Astrocyte of the spinal cord (primary cell): ENCODE results near the gene AMD1.
A peak's percentile ranks its signal among the peaks of the same experiment; 100 is the strongest.
"Not testable (repeated sequence)": the region's sequence is repeated elsewhere in the genome, so short reads cannot be mapped to it uniquely, and the experiment has no call there.

Experiments
- DNase-seq: peaks from one replicate; pipeline ENCODE4 v3.0.0; 2011; ENCODE audit warnings: low read depth, low spot score
- H3K4me3 ChIP-seq: 2 replicates; pipeline ENCODE4 v1.5.1; 2011; ENCODE audit warnings: low read depth, mild to moderate bottlenecking, low read length, moderate library complexity
- in situ Hi-C: cut with HindIII; loops from 2 replicates; pipeline ENCODE4 v1.10.0; 2017; ENCODE audit warnings: low sequenced_read_pairs
- TF ChIP-seq, protein P1 (sequence below): IDR thresholded peaks from 2 replicates; pipeline ENCODE4 v1.5.1; 2012; ENCODE audit warnings: low read depth, mild to moderate bottlenecking, low read length, inconsistent platforms

The AMD1 gene

DNA sequence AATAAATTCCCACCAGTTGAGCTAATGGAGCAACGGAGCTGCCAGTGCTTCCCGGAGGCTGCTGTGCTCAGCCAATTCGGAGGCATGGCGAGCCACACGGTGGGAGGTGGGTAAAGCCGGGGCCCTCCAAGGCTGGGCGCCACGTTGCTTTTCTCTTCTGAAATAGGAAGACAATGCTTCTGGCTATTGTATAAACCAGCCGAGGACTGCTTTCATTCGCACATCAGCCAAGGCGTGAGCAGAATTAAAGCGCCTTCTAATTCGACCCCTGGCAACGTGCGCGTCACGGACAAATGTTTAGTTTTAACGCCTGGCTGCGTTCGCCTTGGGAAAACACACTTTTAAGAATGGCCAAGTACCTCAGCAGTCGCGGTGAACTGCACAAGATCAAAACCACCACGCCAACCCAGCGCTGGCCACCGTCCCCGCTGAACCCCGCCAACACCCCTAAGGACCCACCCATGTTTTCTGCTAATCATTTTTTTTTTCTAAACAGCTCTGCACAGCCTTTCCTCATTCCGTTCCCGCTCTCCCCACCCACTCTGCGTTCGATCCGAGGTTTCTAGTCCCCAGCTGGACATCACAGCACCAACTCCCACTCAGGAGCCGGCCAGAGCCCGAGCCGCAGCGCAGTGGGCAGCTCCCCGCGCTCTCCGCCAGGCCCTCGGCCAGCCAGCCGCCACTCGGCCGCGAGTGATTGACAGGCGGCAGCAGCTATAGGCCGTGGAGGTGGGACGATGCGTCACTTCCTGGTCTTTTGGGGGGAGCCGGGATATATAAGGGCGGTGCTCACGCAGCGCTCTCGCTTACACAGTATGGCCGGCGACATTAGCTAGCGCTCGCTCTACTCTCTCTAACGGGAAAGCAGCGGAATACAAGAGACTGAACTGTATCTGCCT is at the start of gene AMD1:
AMD1 (plus strand) TSS at position 805 of the 899 bp plus-strand sequence. CDS start 321 bp downstream, outside the sequence.
- in situ Hi-C loops: no loop called here
- TF ChIP-seq, protein P1, sequence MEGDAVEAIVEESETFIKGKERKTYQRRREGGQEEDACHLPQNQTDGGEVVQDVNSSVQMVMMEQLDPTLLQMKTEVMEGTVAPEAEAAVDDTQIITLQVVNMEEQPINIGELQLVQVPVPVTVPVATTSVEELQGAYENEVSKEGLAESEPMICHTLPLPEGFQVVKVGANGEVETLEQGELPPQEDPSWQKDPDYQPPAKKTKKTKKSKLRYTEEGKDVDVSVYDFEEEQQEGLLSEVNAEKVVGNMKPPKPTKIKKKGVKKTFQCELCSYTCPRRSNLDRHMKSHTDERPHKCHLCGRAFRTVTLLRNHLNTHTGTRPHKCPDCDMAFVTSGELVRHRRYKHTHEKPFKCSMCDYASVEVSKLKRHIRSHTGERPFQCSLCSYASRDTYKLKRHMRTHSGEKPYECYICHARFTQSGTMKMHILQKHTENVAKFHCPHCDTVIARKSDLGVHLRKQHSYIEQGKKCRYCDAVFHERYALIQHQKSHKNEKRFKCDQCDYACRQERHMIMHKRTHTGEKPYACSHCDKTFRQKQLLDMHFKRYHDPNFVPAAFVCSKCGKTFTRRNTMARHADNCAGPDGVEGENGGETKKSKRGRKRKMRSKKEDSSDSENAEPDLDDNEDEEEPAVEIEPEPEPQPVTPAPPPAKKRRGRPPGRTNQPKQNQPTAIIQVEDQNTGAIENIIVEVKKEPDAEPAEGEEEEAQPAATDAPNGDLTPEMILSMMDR: no peak
- peak within 1 kb of the TSS; percentile 95 for H3K4me3 ChIP-seq
- peak; percentile 98 for DNase-seq

DNA sequence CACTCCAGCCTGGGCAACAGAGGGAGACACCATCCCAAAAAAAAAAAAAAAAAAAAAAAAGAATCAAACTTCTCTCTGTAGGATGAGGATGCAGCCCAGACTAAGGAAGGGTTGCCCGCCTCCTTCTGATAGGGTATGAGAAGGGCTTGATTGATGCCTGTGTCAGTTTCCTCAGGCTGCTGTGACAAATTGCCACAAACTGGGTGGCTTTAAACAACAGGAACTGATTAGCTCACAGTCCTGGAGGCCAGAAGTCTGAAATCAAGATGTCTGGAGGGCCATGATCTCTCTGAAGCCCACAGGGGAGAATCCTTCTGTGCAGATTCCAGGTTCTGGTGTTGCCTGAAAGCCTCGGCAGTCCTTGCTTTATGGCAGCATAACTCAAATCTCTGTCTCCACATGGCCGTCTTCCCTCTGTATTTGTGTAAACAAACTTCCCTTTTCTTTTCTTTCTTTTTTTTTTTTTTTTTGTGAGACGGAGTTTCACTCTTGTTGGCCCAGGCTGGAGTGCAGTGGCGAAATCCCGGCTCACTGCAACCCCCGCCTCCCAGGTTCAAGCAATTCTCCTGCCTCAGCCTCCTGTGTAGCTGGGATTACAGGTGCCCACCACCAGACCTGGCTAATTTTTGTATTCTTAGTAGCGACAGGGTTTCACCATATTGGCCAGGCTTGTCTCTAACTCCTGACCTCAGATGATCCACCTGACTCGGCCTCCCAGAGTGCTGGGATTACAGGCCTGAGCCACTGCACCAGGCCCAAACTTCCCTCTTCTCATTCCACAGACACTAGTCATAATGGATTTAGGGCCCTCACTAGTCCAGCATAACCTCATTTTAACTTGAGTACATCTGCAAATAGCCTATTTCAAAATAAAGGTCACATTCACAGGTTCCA is 48.1 kb upstream of the AMD1 start:
- TF ChIP-seq, protein P1: no peak
- H3K4me3 ChIP-seq: no peak overlapping the region
- DNase-seq: no peak
- in situ Hi-C loops: no loop called here

DNA sequence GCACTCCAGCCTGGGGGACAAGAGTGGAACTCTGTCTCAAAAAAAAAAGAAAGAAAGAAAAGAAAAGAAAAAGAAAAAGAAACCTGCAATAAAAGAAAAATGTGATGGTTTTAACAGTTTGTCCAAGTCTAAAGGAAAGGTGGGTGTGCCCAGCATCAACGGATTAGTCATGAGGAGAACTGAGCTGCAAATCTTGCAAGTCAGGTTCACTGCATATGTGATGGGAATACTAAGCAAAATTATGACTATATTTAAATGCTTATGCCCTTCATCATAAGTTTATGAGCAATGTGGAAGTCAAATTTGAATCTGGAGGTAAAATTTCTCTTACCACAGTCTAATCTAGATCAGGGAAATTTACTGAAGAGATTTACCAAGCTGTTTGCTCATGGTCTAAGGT is 46.2 kb upstream of the AMD1 start:
- no peak overlapping the region for H3K4me3 ChIP-seq
- in situ Hi-C loops: no loop called here
- TF ChIP-seq, protein P1: no peak
- DNase-seq: no peak

DNA sequence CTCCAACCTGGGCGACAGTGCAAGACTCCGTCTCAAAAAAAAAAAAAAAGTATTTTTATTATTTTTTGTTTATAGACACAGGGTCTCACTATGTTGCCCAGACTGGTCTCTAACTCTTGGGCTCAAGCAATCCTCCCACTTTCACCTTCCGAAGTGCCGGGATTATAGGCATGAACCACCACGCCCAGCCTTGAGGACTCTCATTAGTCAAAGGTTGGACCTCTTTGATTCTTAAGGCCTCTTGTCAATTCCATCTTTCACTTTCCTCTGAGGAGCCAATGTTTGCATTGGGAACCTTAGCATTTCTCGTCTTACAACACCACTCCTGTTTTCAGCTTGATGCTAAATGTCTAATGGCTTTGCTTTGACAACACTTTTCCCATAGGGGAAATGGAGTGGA is 43.2 kb upstream of the AMD1 start:
- in situ Hi-C loops: no loop called here
- no peak overlapping the region for H3K4me3 ChIP-seq
- DNase-seq: no peak
- TF ChIP-seq, protein P1: no peak

DNA sequence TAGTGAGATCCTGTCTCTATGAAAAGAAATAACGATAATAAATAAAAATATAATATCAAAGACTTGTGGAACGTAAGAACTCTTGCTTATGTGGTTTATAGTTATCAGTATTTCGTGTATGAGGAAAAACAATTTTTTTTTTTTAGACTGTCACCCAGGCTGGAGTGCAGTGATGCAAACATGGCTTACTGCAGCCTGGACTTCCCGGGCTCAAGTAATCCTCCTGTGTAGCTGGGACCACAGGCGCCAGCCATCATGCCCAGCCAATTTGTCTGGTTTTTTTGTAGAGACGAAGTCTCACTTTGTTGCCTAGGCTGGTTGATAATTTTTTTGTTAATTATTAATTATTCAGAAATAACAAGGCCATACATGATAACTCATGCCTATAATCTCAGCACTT is 40.8 kb upstream of the AMD1 start:
- H3K4me3 ChIP-seq: no peak overlapping the region
- TF ChIP-seq, protein P1: no peak
- in situ Hi-C loops: no loop called here
- no peak for DNase-seq

DNA sequence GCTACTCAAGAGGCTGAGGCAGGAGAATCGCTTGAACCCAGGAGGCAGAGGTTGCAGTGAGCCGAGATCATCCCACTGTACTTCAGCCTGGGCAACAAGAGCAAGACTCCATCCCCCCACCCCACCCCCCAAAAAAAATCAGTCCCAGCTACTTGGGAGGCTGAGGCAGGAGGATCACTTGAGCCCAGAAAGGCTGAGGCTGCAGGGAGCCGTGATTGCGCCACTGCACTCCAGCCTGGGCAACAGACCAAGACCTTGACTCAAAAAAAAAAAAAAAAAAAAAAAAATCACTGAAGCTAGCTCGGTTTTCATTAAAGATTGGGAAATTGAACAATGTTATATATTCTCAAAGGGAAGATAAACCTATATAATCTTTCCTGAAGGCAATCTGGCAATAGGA is 38.8 kb upstream of the AMD1 start:
- H3K4me3 ChIP-seq, DNase-seq, in situ Hi-C loops: not testable (repeated sequence)
